Measurements from ENCODE around the gene ZNF473. TPM values are rescaled to one million over a fixed set of nuclear protein-coding genes. Genes with fewer than 3 reads are reported as not detected.
"Not testable (repeated sequence)": the region's sequence is repeated elsewhere in the genome, so short reads cannot be mapped to it uniquely, and the experiment has no call there.

Gene ZNF473
- total RNA-seq, 4 donors from 2014 or later = 5.5 to 20.9 (median 11.4) TPM

DNA sequence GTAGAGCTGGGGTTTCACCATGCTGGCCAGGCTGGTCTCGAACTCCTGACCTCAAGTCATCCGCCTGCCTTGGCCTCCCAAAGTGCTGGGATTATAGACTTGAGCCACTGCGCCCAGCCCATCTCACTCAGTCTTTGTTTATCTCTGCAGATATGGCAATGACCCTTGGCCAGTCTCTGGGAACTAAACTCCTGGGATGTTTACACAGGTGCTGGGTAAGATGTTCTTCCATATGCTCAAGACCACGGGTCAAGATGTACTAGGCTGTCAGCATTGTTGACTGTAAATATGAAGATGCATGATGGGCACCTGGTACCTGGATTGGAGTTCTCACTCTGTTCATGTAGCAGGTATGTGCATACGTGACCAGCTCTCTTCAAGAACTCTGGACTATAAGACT, 35.8 kb downstream of the ZNF473 start:
- Histone ChIP-seq H3K4me1 (no peaks in the 10 kb centered on the region), H3K27me3 (peaks cover 13% of the 10 kb centered on the region), H3K9me3 (peaks cover 0 to 28% (median 0%) of the 10 kb centered on the region in 3 donors), H3K27ac (no peak overlapping the region), H3K36me3 (no peaks in the 10 kb centered on the region), H3K4me3 (no peak overlapping the region)
- TF ChIP-seq, protein P1, sequence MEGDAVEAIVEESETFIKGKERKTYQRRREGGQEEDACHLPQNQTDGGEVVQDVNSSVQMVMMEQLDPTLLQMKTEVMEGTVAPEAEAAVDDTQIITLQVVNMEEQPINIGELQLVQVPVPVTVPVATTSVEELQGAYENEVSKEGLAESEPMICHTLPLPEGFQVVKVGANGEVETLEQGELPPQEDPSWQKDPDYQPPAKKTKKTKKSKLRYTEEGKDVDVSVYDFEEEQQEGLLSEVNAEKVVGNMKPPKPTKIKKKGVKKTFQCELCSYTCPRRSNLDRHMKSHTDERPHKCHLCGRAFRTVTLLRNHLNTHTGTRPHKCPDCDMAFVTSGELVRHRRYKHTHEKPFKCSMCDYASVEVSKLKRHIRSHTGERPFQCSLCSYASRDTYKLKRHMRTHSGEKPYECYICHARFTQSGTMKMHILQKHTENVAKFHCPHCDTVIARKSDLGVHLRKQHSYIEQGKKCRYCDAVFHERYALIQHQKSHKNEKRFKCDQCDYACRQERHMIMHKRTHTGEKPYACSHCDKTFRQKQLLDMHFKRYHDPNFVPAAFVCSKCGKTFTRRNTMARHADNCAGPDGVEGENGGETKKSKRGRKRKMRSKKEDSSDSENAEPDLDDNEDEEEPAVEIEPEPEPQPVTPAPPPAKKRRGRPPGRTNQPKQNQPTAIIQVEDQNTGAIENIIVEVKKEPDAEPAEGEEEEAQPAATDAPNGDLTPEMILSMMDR (IDR thresholded peaks at IDR 0.05) = no peak
- no peak for TF ChIP-seq POLR2AphosphoS5 (IDR thresholded peaks at IDR 0.05)
- no peak for TF ChIP-seq EP300 (IDR thresholded peaks at IDR 0.05)
- no peak for TF ChIP-seq POLR2A (IDR thresholded peaks at IDR 0.05)
- ATAC-seq = no peak
- 53 to 78% methylated on average over 4 to 5 of the region's 5 CpGs for WGBS, 2 donors (ENCODE audit: low coverage in 1 of 2)

DNA sequence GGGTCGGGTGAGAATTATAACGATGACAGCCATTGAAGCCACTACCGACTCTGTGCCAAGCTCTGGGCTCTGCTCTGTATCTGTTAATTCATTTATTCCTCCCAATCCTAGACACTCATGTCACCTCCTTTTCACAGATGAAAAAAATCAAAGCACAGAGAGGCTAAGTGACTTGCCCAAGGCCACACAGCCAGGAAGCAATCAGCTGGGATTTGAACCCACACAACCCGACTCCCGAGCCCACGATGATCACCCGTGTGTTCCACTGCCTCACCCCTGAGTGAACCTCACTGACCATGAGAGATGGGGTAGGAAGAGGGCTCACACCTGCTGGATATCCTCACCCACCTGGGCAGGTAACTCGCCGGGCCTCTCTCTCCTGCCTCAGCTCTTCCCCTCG, 40.1 kb downstream of the ZNF473 start:
- no peak overlapping the region for H3K4me3 ChIP-seq
- H3K4me1 ChIP-seq = no peaks in the 10 kb centered on the region
- H3K9me3 ChIP-seq = no peaks in the 10 kb centered on the region
- ATAC-seq = no peak
- 67% methylated on average over 7 of the region's 10 CpGs; no CpG with 5 or more reads in 1 of the 2 donors for WGBS, 2 donors (ENCODE audit: low coverage in 1 of 2)
- no peak overlapping the region for H3K27ac ChIP-seq
- TF ChIP-seq POLR2AphosphoS5 (IDR thresholded peaks at IDR 0.05) (no peak), POLR2A (IDR thresholded peaks at IDR 0.05) (no peak), EP300 (IDR thresholded peaks at IDR 0.05) (no peak)
- TF ChIP-seq, protein P1 (IDR thresholded peaks at IDR 0.05) = no peak
- H3K27me3 ChIP-seq = peaks cover 34% of the 10 kb centered on the region
- no peaks in the 10 kb centered on the region for H3K36me3 ChIP-seq

DNA sequence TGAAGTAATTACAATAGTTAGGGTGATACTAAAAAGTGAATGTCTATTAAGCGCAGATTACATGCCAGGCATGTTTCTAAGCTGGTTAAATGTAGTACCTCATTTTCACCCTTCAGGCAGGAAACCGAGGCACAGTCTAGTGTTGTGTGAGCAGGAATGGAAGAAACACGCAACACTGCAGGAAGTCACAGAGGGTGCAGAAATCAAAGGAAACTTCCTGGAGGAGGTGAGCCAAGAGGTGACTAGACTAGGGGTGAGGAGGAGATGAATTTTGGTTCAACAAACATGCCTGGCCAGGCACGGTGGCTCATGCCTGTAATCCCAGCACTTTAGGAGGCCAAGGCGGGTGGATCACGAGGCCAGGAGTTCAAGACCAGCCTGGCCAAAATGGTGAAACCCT, 41.8 kb downstream of the ZNF473 start:
- H3K27me3 ChIP-seq = peaks cover 42% of the 10 kb centered on the region
- WGBS, 2 donors (ENCODE audit: low coverage in 1 of 2) = 78 to 81% methylated on average over 4 to 6 of the region's 6 CpGs
- no peaks in the 10 kb centered on the region for H3K9me3 ChIP-seq
- ATAC-seq = no peak
- no peaks in the 10 kb centered on the region for H3K36me3 ChIP-seq
- TF ChIP-seq, protein P1 (IDR thresholded peaks at IDR 0.05) = no peak
- TF ChIP-seq POLR2AphosphoS5 (IDR thresholded peaks at IDR 0.05) = no peak
- TF ChIP-seq POLR2A (IDR thresholded peaks at IDR 0.05) = no peak
- TF ChIP-seq EP300 (IDR thresholded peaks at IDR 0.05) = no peak
- no peak overlapping the region for H3K4me3 ChIP-seq
- no peak overlapping the region for H3K27ac ChIP-seq
- H3K4me1 ChIP-seq = no peaks in the 10 kb centered on the region

DNA sequence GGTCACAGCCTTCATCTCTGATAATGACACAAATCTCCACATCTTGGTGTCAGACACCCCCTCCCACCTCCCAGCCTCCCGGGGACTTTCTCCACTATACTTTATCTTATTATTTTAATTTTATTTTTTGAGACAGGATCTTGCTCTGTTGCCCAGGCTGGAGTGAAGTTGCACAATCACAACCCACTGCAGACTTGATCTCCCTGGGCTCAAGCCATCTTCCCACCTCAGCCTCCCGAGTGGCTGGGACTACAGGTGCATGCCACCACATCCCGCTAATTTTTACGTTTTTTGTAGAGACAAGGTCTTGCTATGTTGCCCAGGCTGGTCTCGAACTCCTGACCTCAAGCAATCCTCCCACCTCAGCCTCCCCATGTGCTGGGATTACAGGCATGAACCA, 42.6 kb downstream of the ZNF473 start:
- 81 to 85% methylated on average over 4 to 5 of the region's 5 CpGs for WGBS, 2 donors (ENCODE audit: low coverage in 1 of 2)
- not testable (repeated sequence) for H3K9me3 ChIP-seq, H3K4me3 ChIP-seq, H3K27ac ChIP-seq, H3K36me3 ChIP-seq, ATAC-seq, H3K4me1 ChIP-seq
- H3K27me3 ChIP-seq = peaks cover 42% of the 10 kb centered on the region

DNA sequence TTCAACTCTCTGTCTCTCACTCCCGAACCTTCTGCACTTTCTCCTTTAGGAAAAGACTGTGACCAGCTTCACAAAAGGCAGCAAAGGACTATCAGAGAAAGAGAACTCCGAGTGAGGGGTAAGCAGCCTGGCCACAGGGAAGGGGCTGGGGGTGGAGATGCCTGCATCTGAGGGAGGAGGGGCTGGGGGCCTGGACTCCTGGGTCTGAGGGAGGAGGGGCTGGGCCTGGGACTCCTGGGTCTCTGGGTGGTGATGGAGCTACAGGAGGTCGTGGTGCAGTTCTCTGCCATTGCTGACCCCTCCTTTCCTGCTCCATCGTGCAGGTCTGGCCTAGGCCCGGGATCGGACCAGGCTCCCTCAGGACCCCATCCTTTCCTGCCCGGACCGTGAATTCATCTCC, 49.3 kb downstream of the ZNF473 start:
- not testable (repeated sequence) for H3K9me3 ChIP-seq, H3K4me3 ChIP-seq, H3K36me3 ChIP-seq, H3K4me1 ChIP-seq, H3K27ac ChIP-seq, ATAC-seq
- H3K27me3 ChIP-seq = peaks cover 18% of the 10 kb centered on the region
- 80% methylated on average over 1 of the region's 8 CpGs; no CpG with 5 or more reads in 1 of the 2 donors for WGBS, 2 donors (ENCODE audit: low coverage in 1 of 2)

DNA sequence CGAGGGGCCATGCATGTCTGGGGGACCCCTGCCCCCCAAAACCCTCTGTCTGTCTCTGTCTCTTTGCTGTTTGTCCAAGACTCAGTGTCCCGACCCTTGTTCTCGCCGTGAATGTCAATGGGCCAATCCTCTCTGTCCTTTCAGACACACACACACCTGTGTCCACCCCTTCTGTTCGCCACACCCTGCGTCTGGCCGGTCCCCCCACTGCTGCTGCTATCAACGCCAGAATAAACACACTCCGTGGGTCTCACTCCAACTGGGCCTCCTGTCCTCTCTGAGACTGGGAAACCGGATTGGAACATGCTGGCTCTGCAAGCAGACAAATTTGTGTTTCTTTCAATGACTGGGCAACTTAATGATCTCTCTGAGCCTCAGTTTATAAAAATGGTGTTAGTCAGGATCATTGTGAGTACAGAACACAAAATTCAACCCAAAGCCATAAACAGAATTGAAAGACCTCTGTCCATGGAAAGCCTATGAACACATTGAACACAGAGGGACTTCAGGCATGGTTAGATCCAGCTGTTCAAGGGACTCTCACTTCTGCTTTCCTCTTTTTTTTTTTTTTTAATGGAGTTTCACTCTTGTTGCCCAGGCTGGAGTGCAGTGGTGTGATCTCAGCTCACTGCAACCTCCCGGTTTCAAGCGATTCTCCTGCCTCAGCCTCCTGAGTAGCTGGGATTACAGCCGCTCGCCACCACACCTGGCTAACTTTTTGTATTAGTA, 50.0 kb downstream of the ZNF473 start:
- not testable (repeated sequence) for ATAC-seq, H3K27ac ChIP-seq, H3K36me3 ChIP-seq, H3K4me1 ChIP-seq, H3K4me3 ChIP-seq, H3K9me3 ChIP-seq
- H3K27me3 ChIP-seq = peaks cover 14% of the 10 kb centered on the region
- 90% methylated on average over 2 of the region's 14 CpGs; no CpG with 5 or more reads in 1 of the 2 donors for WGBS, 2 donors (ENCODE audit: low coverage in 1 of 2)

DNA sequence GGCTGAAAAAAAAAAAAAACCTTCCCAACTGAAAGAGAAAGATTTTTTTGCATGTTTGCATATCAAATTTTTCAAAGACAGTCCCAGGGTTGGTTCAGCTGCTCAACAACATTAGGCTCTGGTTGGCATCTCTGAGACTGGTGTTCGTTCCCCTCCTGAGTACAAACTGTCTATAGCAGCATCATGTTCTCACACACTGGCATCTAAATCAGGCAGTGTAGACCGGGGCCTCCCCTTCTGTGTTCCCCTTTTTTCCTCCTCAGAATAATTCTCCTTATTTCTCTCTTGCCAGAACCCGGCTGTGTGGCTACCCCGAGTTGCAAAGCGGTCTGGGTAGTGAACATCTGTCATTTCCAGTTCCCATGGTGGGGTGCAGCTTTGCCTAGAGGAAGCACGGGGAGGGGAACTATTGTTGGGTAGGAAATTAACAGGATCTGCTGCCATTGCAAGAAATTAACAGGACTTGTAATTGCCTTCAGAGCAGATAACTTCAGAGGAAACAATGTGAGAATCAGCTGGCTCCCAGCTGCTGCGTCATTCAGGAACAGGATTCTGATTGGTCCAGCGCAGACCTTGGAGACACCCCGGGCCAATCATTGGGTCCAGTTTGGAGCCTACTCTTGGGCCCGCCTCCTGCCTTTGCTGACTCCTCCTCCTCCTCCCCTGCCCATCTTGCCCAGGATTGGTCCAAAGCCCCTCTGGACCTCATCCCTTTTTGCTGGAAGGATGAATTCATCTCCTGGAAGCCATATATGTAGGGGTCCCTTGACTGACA, 51.0 kb downstream of the ZNF473 start:
- WGBS, 2 donors (ENCODE audit: low coverage in 1 of 2) = 51 to 54% methylated on average over 2 to 4 of the region's 10 CpGs
- not testable (repeated sequence) for H3K27ac ChIP-seq, H3K36me3 ChIP-seq, H3K27me3 ChIP-seq, H3K4me1 ChIP-seq, H3K9me3 ChIP-seq, H3K4me3 ChIP-seq, ATAC-seq

DNA sequence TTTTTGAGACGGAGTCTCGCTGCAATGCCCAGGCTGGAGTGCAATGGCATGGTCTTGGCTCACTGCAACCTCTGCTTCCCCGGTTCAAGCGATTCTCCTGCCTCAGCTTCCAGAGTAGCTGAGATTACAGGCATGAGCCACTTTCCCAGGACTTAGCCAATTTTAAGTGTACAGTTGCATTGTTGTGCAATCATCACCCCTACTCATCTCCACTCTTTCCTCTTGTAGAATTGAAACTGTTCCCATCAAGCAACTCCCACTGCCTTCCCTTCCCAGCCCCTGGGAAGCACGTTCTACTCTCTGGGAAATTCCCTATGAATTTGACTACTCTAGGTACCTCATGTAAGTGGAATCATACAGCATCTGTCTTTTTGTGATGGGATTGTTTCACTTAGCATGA, 53.2 kb downstream of the ZNF473 start:
- H3K9me3 ChIP-seq, H3K36me3 ChIP-seq, ATAC-seq, H3K27ac ChIP-seq, H3K4me3 ChIP-seq, H3K4me1 ChIP-seq: not testable (repeated sequence)
- H3K27me3 ChIP-seq = peaks cover 12% of the 10 kb centered on the region
- WGBS, 2 donors (ENCODE audit: low coverage in 1 of 2) = 73 to 81% methylated on average over 3 to 4 of the region's 5 CpGs

DNA sequence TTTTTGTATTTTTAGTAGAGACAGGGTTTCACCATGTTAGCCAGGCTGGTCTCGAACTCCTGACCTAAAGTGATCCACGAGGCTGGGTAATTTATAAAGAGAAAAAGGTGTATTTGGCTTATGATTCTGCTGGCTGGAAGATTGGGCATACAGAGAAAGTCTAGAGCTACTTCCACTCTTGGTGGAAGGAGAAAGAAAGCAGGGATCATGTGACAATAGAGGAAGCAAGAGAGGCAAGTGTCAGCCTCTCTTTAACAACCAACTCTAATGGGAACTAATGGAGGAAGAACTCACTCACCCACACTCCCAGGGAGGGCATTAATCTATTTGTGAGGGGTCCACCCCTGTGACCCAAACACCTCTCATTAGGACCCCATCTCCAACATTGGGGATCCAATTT, 58.6 kb downstream of the ZNF473 start:
- H3K9me3 ChIP-seq, H3K27ac ChIP-seq, H3K27me3 ChIP-seq, ATAC-seq, H3K4me1 ChIP-seq, H3K4me3 ChIP-seq, H3K36me3 ChIP-seq: not testable (repeated sequence)
- WGBS, 2 donors (ENCODE audit: low coverage in 1 of 2) = 63% methylated on average over 2 of the region's 2 CpGs; no CpG with 5 or more reads in 1 of the 2 donors
